HEK293T (cell line): ENCODE data around the gene RBM20.
"Not testable (repeated sequence)": the region's sequence is repeated elsewhere in the genome, so short reads cannot be mapped to it uniquely, and the experiment has no call there.

Source experiments
- CTCF ChIA-PET: fragments of 350-600 bp; formaldehyde crosslinking; extraction: SDS; loops from one replicate; lab custom pipeline; 2021; ENCODE audit warnings: antibody characterized with exemption, inconsistent platforms; lab: Yijun Ruan, JAX
- POLR2A ChIA-PET: fragments of 350-600 bp; formaldehyde crosslinking; extraction: SDS; loops from one replicate; lab custom pipeline; 2020; ENCODE audit warnings: antibody characterized with exemption, inconsistent platforms; lab: Yijun Ruan, JAX
- DNase-seq: peaks from one replicate; pipeline ENCODE4 v3.0.0; 2012; ENCODE audit warnings: mixed read lengths; ENCODE audit errors: extremely low spot score
- ARNT ChIP-seq: fragments of 450-650 bp; IDR thresholded peaks from 2 replicates; pipeline ENCODE4 v1.6.1; 2017; ENCODE audit warnings: mild to moderate bottlenecking
- BHLHE40 ChIP-seq: fragments of 450-650 bp; IDR thresholded peaks from 2 replicates; pipeline ENCODE4 v1.6.1; 2016; ENCODE audit warnings: mild to moderate bottlenecking, moderate library complexity, borderline replicate concordance
- CTBP1 ChIP-seq: fragments of 450-650 bp; IDR thresholded peaks from 2 replicates; pipeline ENCODE4 v1.6.1; 2016; ENCODE audit warnings: borderline replicate concordance
- ELF4 ChIP-seq: fragments of 450-650 bp; IDR thresholded peaks from 2 replicates; pipeline ENCODE4 v1.6.1; 2017; ENCODE audit warnings: antibody characterized with exemption
- FOXA1 ChIP-seq: fragments of 450-650 bp; IDR thresholded peaks from 2 replicates; pipeline ENCODE4 v1.6.1; 2016; ENCODE audit warnings: mild to moderate bottlenecking
- FOXK2 ChIP-seq: fragments of 450-650 bp; IDR thresholded peaks from 2 replicates; pipeline ENCODE4 v1.6.1; 2016; ENCODE audit warnings: mild to moderate bottlenecking
- FOXM1 ChIP-seq: fragments of 450-650 bp; IDR thresholded peaks from 2 replicates; pipeline ENCODE4 v1.6.1; 2017; ENCODE audit warnings: mild to moderate bottlenecking, borderline replicate concordance
- HDGF ChIP-seq: fragments of 450-650 bp; IDR thresholded peaks from 2 replicates; pipeline ENCODE4 v1.6.1; 2017; ENCODE audit warnings: antibody characterized with exemption, borderline replicate concordance
- L3MBTL2 ChIP-seq: fragments of 450-650 bp; conservative IDR thresholded peaks from 2 replicates; pipeline ENCODE4 v1.6.1; 2016; ENCODE audit warnings: mild to moderate bottlenecking
- LEF1 ChIP-seq: fragments of 450-650 bp; IDR thresholded peaks from 2 replicates; pipeline ENCODE4 v1.6.1; 2017; ENCODE audit warnings: mild to moderate bottlenecking, borderline replicate concordance
- NFRKB ChIP-seq: fragments of 450-650 bp; IDR thresholded peaks from 2 replicates; pipeline ENCODE4 v1.6.1; 2016; ENCODE audit warnings: mild to moderate bottlenecking, moderate library complexity
- PKNOX1 ChIP-seq: fragments of 450-650 bp; IDR thresholded peaks from 2 replicates; pipeline ENCODE4 v1.6.1; 2016
- SP1 ChIP-seq: fragments of 450-650 bp; IDR thresholded peaks from 2 replicates; pipeline ENCODE4 v1.6.1; 2017
- SUZ12 ChIP-seq: fragments of 450-650 bp; IDR thresholded peaks from 2 replicates; pipeline ENCODE4 v1.6.1; 2016; ENCODE audit warnings: mild to moderate bottlenecking
- TARDBP ChIP-seq: fragments of 450-650 bp; IDR thresholded peaks from 2 replicates; pipeline ENCODE4 v1.6.1; 2016
- ZNF384 ChIP-seq: fragments of 450-650 bp; IDR thresholded peaks from 2 replicates; pipeline ENCODE4 v1.6.1; 2016

RBM20 gene

GRCh38 chr10:110762109-110762848 lies 118.1 kb downstream of the RBM20 start:
- POLR2A ChIA-PET: no interaction called here
- no peak for TF ChIP-seq HDGF
- TF ChIP-seq BHLHE40: no peak
- no peak for TF ChIP-seq CTBP1
- no peak for TF ChIP-seq ARNT
- no peak for TF ChIP-seq TARDBP
- no peak for TF ChIP-seq PKNOX1
- no peak for TF ChIP-seq LEF1
- no peak for TF ChIP-seq FOXM1
- TF ChIP-seq L3MBTL2: no peak
- no peak for TF ChIP-seq NFRKB
- TF ChIP-seq FOXA1: no peak
- DNase-seq: no peak
- CTCF ChIA-PET: no interaction called here

- ChIA-PET POLR2A (no interaction called here), CTCF (interaction anchor here (0.6 kb wide), 1 partner anchor 79 kb away, joined by 4 read pairs; no protein-coding TSS in a partner anchor)
- no peak for TF ChIP-seq LEF1
- TF ChIP-seq L3MBTL2: no peak
- TF ChIP-seq CTBP1: no peak
- TF ChIP-seq BHLHE40: no peak
- TF ChIP-seq FOXM1: no peak
- TF ChIP-seq TARDBP: no peak
- TF ChIP-seq SP1: no peak
- TF ChIP-seq ZNF384: no peak
- TF ChIP-seq FOXK2: no peak
- no peak for TF ChIP-seq NFRKB
- no peak for TF ChIP-seq ELF4
- TF ChIP-seq ARNT: no peak
- no peak for TF ChIP-seq SUZ12
- TF ChIP-seq PKNOX1: no peak
Measured at GRCh38 chr10:110762849-110763211, 118.7 kb downstream of the RBM20 start.

GRCh38 chr10:110764378-110764777 lies 120.2 kb downstream of the RBM20 start:
- ChIA-PET CTCF (interaction anchor here (1.1 kb wide), 1 partner anchor 194 kb away, joined by 9 read pairs; no protein-coding TSS in a partner anchor), POLR2A (no interaction called here)
- no peak for DNase-seq
- no peak for TF ChIP-seq TARDBP
- TF ChIP-seq FOXA1: no peak
- TF ChIP-seq CTBP1: no peak
- TF ChIP-seq LEF1: no peak
- TF ChIP-seq BHLHE40: no peak
- no peak for TF ChIP-seq HDGF
- TF ChIP-seq ARNT: no peak
- no peak for TF ChIP-seq L3MBTL2

More at GRCh38 chr10:110762849-110763211, 118.7 kb downstream of the RBM20 start:
- DNase-seq: no peak

- CTCF ChIA-PET: interaction anchor here (0.6 to 1.1 kb wide), 3 partner anchors 57 to 459 kb away, joined by 4 to 9 read pairs (median 5); no protein-coding TSS in a partner anchor
- POLR2A ChIA-PET: interaction anchor here (0.6 to 1.3 kb wide), 4 partner anchors 28 to 153 kb away, joined by 3 to 5 read pairs (median 4); partner anchors contain the start of gene BBIP1
- TF ChIP-seq BHLHE40 (no peak), FOXA1 (no peak), ARNT (no peak), SP1 (no peak), ZNF384 (no peak)
Measured at GRCh38 chr10:110764793-110765512, 120.8 kb downstream of the RBM20 start.

GRCh38 chr10:110765513-110766319 lies 121.6 kb downstream of the RBM20 start:
- TF ChIP-seq SP1 (no peak), FOXA1 (no peak), FOXK2 (no peak), CTBP1 (no peak), LEF1 (no peak), BHLHE40 (no peak), NFRKB (no peak), SUZ12 (no peak), TARDBP (no peak), HDGF (no peak), ELF4 (no peak), L3MBTL2 (no peak), ZNF384 (no peak), PKNOX1 (no peak), ARNT (no peak), FOXM1 (no peak)
- ChIA-PET CTCF (interaction anchor here (0.6 to 1.1 kb wide), 3 partner anchors 57 to 459 kb away, joined by 4 to 9 read pairs (median 5); no protein-coding TSS in a partner anchor), POLR2A (interaction anchor here (0.6 to 1.3 kb wide), 4 partner anchors 29 to 153 kb away, joined by 3 to 5 read pairs (median 4); partner anchors contain the start of gene BBIP1)
- DNase-seq: no peak

More at GRCh38 chr10:110764793-110765512, 120.8 kb downstream of the RBM20 start:
- DNase-seq: no peak

GRCh38 chr10:110767601-110768000 lies 123.5 kb downstream of the RBM20 start:
- CTCF ChIA-PET, POLR2A ChIA-PET, DNase-seq: not testable (repeated sequence)
